Dedifferentiated amniotic fluid mesenchymal stem cell (primary cell): ENCODE measurements around the gene SYPL2.

Experiments used
- DNase-seq: peaks from one replicate; pipeline ENCODE4 v3.0.0-alpha.2; 2016; ENCODE audit errors: extremely low spot score

The SYPL2 gene

DNA sequence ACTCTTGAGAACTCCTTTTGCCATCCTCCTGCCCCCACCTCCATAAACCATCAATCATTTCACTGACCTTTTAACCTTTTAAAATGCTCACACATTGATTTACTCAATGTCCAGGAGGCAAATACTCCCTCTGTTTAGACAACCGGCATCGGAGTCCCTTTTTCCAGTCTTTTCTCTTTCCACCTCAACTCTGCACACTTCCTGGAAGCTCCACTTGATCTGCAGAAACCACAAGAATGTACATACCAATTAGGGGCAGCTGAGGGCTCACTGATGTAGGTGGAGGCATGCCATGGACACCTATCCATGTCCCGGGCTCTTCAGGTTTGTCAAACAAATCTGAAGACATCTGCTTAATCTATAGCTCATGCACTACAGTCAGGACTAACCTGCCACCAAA is 48.5 kb downstream of the SYPL2 start:
- DNase-seq = no peak

DNA sequence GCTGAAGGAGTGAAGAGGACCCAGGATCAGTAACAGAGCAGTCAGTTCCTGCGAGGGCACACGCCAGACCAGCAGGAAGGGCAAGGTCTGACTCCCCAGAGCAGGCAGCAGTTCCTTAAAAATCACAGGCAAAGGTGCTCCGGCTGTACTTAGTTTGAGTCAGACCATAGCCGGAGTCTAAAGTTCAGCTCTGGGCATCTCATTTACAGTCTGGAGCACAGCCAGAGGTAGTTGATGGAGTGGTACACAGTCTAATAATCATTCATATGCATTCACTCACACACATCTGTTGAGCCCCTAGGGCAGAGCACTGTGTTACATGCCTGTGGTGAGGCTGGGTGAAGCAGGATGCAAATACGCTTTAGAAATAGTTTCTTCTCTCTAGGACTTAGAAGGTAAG is 50.5 kb downstream of the SYPL2 start:
- no peak for DNase-seq

DNA sequence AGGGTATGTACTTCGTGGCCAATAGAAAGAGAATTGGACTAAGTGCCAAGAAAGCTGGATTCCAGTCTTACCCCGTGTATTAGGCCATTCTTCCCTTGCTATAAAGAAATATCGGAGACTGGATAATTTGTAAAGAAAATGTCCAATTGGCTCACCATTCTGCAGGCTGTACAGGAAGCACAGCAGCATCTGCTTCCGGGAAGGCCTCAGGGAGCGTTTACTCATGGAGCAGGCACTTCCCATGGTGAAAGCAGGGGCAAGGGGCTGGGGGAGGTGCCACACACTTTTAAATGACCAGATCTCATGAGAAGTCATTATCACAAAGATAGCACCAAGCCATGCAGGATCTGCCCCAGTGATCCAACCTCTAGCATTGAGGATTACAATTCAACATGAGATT is 51.0 kb downstream of the SYPL2 start:
- no peak for DNase-seq

DNA sequence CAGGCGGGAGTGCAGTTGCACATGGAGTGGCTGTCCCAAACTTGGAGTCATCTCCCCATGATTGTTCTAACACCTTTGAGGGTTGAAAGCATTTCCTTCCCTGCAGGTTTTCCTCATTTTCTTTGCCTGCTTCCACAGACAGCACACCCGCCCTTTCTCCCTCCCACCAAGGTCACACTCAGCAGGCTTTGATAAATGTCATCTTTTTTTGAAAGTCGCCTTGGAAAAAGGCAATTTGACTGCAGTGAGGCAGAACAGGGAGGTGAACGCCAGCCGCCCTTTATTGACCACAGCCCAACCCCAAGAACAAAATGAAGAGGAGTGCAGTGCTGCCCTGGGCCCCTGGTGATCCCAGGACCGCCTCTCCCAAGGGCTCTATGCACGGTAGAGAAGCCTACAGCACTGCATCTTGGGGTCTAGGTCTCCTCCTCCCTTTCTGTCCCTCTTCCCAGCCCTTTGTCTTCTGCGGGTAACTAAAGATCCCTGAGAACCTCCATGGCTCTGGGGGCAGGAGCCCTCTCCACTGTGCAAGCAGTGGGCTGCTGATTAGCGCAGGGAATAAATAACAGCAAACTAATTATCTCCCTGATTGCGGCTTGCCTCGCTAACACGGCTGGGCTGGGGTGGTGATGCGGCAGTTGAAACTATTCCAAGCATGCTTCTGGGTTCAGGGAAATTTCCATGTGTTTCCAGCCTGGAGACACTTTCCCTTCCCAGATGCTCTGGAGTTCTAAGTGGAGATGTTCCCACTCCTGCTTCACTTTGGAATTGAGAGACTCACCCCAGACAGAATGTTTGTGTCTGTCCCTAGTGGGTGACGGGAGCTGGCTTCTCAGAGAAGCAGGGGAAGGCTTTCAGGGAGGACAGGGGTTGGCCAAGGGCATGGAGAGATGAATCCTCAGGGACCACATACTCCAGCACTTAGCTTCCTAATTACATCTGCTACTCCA is 54.9 kb downstream of the SYPL2 start:
- DNase-seq = no peak

DNA sequence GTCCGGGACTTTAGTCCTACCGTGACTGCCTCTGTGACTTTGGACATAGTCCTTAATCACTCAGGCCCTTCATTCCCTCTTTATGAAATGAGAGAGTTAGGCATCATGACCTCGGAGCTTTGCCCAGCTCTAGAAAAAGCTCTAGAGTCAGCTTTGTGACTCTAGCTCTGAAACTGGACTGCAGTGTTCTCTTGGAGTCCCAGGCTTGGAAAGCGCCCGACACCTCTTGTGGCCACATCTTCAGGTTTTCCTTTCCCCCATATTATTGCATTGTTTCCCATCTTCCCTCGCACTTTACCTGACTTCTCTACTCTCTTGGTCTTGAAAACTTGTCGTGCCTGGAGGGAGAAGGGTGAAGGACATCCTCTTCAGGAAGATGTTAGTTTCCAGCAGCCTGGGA is 55.7 kb downstream of the SYPL2 start:
- no peak for DNase-seq

DNA sequence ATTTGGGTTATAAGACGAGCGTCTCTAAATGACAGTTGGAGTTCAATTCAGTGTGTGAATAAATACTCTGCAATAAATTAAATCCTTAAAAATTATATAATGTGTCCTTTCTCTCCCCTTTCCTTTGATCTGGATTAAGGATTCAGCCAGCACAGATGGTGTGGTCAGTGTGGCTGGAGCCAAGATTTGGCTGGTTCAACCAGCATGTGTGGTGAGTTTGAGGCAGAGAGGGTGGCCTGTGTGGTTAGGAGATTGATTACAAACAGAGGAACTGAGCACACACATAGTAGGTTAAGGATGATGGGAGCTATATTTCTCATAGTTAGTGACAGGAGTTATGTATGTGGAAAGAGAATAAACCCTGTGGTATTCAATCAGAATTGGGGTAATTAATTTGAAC is 57.4 kb downstream of the SYPL2 start:
- DNase-seq = no peak

DNA sequence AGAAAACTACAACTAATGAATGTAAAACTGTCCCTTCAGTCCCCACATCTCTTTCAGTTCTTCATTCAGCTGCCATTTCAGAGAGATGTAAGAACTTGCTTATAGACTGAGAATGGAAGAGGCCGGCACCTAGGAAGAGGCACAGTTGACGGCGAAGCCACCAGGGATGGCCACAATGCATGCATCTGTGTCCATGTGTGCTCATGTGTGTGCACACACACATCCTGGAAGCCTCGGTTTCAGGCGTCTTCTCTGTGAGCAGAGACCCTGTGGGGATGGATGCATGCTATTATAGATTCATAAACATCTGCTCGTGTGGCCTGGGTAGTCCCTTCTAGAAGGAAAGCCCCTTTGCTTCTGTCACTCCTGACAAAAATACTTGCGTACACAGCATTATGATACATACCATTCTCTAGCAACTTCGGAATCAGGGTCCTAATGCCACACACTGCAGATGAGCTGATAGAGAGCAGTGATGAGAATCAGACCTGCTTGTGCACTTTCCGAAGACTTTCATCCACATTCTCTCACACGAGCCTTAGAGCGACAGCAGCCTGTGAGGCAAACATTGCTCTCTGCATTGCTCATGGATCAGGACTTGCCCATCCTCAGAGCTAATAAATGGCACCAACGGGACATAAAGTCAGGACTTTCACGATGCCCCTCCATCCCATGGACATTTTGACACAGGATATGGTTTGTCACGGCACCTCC is 60.9 kb downstream of the SYPL2 start:
- DNase-seq = no peak

DNA sequence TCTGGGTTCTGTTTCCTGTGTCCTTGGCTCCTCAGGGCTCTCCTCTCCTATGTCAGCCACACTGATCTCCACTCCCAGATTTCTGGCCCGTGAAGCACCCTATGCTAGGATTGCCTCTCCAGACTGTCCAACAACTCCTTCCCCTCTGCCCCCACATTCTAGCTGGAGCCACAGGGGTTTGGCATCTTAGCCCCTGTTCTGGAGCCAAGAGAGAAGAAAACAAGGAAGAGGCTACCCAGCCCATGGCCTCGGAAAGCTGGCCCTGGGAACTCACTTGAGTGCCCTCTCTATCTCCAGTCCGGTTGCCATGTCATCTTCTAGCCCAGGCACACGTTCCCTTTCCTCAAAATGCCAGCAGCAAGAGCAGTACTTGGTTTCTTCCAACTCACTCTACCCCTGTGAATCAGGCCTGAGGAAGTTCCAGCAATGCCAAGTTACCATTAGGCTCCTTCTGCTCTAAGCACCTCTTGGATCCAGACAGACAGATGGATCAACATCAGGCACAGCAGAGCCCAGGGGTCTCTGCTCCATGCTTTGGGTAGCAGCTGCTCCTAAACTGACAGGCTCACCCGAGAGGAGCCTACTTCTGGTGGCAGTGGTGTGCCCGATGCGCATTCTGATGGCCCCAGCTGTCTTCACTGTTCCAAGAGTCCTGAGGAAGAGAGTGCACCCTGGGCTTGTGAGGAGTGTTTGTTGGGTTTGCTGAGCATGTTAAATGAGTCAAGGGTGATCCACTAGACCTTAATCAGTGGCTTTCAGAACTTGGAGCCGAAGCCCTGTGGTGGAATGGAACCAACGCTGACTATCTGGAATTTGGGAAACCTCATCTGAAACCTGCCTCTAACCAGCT is 61.7 kb downstream of the SYPL2 start:
- DNase-seq = no peak

DNA sequence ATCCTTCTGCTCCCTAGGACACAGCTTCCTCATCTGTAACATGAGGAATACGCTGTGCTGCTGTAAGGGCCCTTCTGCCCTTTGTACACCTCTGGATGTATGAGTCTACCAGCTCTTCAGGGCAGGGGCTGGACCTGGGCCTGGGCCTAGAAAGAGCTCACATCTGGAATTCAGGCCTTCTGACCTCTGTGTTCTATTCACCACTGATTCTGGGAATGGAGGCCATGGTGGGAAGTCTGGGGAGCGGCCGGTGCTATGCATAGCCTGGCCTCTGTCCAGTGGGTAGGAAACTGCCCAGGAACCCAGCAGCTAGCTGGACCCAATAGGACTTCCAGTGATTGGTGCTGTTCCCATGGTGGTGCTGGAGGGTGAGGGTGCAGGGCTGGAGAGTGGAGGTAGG is 62.4 kb downstream of the SYPL2 start:
- DNase-seq = no peak

DNA sequence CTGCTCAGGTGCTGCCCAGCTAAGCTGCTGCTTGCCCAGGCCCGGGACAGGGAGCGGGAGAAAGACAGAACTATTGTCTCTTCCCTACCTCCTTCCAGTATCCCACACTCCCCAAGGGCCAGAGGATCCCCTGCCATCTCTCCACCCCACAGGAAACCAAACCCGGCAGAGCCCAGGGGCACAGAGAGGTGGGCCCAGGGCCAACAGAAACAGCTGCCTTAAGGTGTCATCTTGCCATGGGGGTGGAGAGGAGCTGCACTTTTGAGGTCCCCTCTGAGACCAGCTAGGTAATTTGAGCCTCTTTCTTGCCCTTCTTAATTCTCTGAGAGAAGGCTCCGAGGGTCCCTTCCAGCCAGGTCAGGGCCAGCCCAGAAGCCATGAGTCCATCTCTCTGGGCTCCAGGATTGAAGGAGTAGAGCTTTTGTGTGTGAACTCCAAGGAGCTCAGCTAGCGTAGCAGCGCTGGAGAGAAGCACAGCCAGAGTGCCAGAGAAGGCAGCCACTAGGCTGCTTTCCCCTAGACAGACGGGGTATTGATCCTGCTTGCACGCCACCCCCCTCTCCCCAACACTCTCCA is 63.6 kb downstream of the SYPL2 start:
- DNase-seq = no peak

DNA sequence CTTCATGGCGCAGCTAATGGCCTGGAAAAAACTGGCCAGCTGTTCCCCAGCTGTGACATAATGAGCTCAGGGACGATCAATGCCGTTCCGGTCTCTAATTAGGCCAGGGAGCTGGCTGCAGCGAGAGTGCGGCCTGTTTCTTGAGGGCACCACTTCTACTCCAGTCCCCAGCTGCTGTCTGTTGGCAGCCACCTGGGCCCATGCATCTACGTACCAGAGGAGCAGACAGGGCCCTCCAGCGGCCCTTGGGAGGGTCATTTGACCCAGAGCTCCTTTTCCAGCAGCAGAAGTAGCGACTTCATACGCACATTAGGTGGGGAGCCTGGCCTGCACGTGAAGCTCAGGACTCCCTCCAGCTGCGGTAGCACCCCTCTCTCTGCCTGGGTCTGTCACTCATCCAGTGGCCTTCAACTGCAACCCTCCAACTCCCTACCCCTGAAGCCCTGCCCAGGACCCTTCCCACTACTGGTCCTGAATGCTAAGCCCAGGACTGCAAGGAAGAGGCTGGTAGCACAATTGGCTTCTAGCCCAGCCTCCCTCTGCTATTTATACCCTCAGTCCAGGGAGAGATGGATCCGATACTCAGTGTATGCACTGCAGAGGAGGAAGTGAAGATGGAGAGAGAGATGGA is 64.2 kb downstream of the SYPL2 start:
- DNase-seq = no peak

DNA sequence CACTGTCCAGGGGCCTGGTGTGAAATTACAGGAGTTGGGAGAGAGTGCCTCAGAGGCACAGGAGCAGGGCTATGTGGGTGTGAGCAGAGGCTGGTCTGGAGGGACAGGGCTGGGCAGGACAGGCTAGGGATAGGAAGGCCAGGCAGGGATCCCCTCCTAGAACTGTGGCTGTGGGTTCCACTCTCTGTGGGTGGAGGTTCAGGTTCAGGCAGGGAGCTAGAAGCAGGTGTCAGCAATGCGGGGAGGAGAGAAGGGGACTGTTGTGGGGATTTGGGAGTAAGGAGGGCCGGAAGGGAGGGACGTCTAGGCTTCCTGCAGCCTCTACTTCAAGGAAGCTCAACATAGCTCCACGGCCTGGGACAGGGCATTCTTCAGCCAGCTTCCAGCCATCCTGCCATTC is 65.0 kb downstream of the SYPL2 start:
- DNase-seq = no peak
